GM19397 (cell line): Measurements from ENCODE around the gene SATB1.
A peak's percentile ranks its signal among the peaks of the same experiment; 100 is the strongest.

Source experiments
- ATAC-seq: cut with Tn5 transposase; IDR thresholded peaks from one replicate; pipeline ENCODE4 v1.9.1; 2021; ENCODE audit warnings: mild to moderate bottlenecking, moderate library complexity; ENCODE audit not compliant: unreplicated experiment

Gene SATB1

DNA sequence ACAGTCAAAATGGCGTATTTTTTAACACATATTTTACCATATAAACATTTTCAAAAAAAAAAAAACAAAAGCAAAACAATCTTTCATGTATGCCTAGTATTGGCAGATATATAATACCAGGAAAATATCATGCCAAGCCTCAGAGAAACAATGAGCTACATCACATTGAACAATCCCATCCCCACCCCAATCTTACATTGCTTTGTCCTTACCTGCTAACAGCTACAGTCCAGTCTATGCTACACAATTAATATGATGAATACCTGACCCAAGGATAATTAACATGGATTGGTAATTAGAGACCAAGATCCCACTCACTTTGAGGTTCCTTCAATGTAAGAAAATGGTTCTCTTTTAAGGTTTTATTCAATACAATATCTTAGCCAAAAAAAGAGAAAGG, 7.6 kb upstream of the SATB1 start:
- ATAC-seq: no peak

DNA sequence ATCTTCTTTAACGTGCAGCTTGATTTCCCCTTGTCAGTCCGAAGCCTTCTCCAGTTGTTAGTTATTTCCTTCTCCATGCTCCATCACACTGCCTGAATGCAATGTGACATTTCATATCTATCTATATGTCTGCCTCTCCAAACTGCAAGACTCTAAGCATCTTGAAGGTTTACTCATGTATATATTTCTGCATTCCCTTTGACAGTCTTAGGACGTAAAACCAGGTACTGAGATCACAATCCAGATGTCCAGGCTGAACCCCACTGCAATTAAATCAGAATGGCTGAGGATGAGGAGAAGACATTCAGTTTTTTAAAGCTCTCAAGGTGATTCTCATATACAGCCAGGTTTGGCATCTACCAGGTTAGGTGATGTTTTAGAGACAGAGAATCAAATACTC, 6.1 kb upstream of the SATB1 start:
- no peak for ATAC-seq

DNA sequence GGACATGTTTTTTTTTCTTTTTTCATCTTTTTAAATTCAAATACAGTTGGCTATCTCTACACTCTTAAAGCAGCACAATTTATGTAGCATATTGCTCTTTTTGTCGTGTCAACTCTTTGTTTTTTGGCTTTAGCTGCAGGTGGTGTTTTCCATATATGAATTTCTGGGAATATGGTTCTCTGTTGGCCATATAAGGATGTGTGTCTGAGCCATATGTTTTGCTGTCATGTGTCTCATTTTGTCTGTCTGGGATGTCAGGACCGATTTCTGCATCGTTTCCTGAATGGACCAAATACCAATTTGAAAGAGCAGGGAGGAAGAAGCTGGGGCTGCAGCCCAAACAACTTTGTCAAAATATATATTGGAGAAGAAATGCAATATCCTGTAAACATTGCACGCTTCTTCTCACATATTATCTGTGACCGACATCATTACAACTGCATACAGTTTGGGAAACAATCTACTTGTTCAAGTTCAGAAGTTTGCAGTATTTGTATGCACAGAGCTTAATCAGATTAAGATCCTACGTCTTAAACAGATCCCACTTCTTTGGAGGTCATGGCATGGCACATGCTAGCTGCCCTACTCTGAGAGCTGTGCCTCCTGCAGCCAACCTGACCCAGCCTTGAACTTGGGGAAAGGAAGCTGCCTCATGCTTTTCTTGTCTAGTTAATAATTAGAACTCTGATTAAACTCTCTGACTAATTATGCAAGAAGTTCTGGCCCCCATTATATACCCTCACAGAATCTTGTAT, 4.0 kb upstream of the SATB1 start:
- no peak for ATAC-seq

- no peak for ATAC-seq
These were observed 2.9 kb upstream of the SATB1 start for GRCh38 chr3:18428036-18428435.

GRCh38 chr3:18426597-18427193, 1.6 kb upstream of the SATB1 start:
- ATAC-seq: no peak

DNA sequence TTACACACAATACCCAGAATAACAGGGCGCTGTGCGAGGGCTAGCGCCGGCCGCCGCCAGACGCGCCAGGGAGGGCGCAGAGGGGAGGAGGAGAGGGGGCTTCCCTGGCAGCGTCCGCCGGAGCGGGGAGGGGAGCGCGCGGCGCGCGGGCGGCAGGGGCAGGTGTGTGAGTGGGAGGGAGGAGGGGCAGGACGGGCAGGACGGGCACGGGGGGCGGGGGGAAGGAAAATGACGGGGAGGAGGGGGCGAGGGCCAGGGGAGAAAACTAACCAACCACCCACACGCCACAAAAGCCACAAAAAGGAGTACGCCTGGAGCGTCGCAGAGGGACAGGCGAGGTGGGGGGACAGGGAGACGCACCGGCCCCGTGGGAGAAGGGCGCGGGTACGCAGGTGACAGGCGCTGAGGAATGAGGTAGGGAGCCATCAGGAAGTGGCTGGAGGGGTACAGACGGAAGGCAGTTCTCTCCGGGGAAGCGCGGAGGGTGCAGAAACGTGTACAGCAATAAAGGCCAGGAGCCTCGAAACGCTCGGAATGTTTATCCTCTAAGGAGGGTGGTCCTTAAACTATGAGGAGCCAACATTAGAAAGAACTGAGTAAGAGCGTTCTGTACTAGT, 610 bp upstream of the SATB1 start:
- ATAC-seq: peak; percentile 4

- ATAC-seq: no peak
These were observed 868 bp downstream of the SATB1 start for GRCh38 chr3:18424213-18424728.

DNA sequence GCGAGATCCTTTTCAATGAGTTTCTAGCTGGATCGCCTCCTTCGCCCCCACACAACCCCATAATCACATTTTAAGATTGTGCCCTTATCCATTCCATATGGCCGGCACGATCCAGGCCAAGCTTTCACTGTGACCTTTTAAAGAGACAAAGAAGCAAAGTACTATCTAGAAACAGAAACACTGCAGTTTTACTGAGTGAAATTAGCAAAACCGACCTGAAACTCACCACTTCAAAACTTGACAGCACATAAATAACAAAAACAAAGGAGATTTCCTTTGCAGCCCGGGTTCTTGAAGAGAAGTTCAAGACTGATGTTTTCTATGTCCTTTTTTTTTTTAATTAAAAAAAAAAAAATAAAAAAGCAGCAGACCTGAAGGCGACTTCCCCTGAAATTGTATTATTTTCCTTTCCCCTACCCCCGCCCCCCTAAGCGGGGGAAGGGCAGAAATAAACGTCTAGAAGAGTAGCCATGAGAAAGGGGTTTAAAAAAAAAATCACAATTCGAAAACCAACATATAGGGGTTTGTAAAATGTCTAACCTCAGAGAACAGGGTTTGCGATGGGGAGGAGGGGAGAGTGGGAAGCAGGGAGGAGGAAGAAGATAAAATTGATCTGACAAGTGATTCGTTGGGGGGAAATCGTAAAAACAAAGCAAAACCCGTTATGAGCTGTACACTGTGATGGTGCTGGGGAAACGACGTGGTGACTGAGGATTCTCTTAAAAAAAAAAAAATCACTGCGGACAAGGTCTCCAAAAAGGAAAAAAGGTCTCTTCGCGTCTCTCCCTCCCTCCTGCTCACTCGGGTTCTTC, 1.5 kb downstream of the SATB1 start:
- peak; percentile 56 for ATAC-seq

DNA sequence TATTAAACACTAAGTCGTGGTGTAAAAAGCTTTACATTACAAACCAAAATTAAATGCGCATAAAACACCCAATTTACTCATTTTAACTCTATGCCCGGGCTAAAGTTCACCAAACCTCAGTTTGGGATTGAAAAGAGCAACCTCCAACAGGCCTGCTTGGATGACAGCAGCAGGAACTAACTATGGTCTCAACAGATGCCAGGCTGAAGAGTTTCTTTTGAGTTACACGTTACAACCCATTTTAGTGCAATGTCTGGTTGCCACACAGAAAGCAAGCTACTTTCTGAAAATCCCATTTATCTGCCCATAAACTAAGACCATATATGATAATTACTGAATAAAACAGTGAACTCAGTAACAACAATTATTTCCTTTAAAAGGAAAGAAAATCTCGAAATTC, 2.2 kb downstream of the SATB1 start:
- ATAC-seq: no peak

DNA sequence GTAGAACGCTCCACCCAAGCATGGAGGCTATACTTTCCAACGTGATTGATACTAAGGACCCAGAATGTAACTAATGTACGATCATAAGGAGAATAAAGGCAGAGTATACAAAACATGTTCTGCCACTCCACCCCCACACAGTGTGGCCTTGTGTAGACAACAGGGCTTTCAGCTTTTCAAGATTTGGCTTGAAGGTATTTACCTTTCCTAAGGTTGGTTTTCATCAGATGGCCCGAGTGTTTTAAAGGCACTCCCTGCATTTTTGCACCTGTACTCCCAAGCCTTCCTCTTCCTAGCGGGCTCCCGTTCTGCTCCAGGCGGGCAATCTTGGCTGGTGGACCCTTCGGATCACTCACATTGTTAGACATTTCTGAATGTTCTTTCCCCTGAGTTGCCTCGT, 4.6 kb downstream of the SATB1 start:
- ATAC-seq: no peak

GRCh38 chr3:18419232-18419631, 5.9 kb downstream of the SATB1 start:
- ATAC-seq: no peak

GRCh38 chr3:18417904-18418572, 7.1 kb downstream of the SATB1 start:
- no peak for ATAC-seq

DNA sequence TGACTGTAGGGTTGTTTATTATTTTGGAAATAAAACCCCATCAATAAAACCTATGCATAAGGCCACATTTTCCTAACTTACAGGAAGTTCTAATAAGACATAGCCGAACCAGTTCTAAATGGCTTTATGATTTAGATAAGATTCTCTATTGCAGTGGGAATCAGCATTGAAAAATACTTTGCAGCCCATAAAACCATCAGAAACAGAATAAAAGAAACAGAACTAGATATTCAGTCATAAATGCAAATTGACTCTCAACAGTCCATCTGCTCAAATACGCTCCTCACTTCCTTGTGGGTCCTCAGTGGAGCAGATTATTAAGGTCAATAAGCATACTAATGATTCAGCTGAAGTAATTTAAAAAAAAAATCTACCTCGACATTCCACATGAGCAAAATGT, 8.8 kb downstream of the SATB1 start:
- ATAC-seq: no peak

GRCh38 chr3:18415839-18416238, 9.3 kb downstream of the SATB1 start:
- ATAC-seq: no peak

- no peak for ATAC-seq
These were observed 10.0 kb downstream of the SATB1 start for GRCh38 chr3:18415167-18415566.

- no peak for ATAC-seq
These were observed 12.5 kb downstream of the SATB1 start for GRCh38 chr3:18412684-18413083.

DNA sequence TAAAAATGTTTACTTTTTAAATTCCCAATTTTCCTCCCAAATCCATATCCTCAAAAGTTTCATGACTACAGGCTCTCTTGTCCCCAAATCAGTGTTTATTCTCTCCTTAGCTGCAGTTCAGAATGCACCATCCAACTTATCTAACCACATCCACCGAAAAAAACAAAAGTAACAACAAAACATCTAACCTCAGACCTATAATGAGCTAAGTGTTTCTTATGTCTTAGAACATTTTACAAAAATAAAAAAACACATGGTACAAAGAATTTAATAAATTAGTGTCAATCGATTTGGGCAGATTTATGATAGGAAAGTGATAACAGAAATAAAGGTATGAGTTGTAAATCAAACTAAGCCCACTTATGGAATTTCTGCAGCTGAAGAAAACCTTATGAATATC, 13.6 kb downstream of the SATB1 start:
- ATAC-seq: no peak

- ATAC-seq: no peak
These were observed 14.9 kb downstream of the SATB1 start for GRCh38 chr3:18410205-18410604.

DNA sequence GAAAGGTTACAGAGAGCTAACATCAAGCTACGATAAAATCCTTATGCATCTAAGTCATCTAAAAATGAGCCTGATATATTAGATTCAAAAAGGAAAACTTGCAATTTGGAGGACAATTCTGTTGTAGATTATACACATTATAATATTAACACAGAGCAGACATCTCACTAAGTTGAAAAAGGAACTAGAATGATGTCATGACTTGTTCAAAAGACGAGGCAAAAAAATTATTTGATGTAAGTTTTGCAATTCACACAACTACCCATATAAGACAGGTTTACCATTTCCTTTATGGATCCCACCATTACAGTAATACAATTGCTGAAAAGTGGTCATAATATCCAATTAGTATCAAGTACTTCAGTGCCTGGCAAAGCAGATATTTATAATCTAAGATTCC, 15.9 kb downstream of the SATB1 start:
- no peak for ATAC-seq

GRCh38 chr3:18405141-18405540, 20.0 kb downstream of the SATB1 start:
- no peak for ATAC-seq

DNA sequence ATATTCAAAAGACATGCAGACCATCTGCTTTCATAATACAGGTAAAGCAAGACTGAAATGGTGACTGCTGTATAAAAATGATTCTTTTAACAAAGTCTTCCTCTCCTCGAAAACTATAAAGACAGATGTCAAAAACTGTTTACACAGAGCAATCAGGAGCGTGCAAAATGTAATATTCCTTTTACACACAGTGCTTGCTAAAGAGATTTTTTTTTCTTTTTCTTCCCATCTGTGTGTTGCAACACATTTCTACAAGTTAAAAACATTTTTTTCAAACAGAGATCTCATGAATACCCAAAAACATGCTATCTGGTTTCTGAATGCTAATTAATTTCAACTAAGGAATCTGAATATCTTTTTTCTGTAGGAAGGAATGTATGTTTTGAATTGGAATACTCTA, 22.1 kb downstream of the SATB1 start:
- ATAC-seq: no peak
